ENCODE results near the gene MCM3.

- no peak for TF ChIP-seq CTCF (IDR thresholded peaks at IDR 0.05)
- no peak for TF ChIP-seq POLR2A (IDR thresholded peaks at IDR 0.05)
These were observed 22.7 kb upstream of the MCM3 start for GRCh38 chr6:52306972-52307870.
